Measurements from ENCODE around the gene THADA.
"Not testable (repeated sequence)": the region's sequence is repeated elsewhere in the genome, so short reads cannot be mapped to it uniquely, and the experiment has no call there.

THADA gene

GRCh38 chr2:43302182-43302960 lies 293.5 kb downstream of the THADA start:
- DNase-seq (ENCODE audit: low spot score) = peak; percentile 95

- no peak for DNase-seq (ENCODE audit: low spot score)
Measured at GRCh38 chr2:43300781-43301583, 294.9 kb downstream of the THADA start.

DNA sequence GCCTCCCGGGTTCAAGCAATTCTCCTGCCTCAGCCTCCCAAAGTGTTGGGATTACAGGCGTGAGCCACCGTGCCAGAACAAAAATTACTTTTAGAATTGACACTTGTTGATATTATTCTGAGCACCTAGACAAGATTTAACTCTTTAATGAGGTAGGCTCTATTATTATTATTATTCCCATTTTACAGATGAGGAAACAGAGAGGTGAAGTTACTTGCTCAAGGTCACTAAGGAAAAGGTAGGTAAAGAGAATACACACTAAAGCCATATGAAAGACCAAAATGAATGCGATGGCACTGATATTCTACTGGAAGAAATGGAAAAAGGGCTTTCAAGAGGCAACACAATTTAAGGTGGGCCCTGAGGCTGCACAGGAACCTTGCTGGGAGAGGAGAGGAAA lies 295.6 kb downstream of the THADA start:
- no peak for DNase-seq (ENCODE audit: low spot score)

GRCh38 chr2:43298500-43298899 lies 297.3 kb downstream of the THADA start:
- DNase-seq (ENCODE audit: low spot score) = no peak

- DNase-seq (ENCODE audit: low spot score) = not testable (repeated sequence)
Measured at GRCh38 chr2:43297740-43298139, 298.1 kb downstream of the THADA start.

DNA sequence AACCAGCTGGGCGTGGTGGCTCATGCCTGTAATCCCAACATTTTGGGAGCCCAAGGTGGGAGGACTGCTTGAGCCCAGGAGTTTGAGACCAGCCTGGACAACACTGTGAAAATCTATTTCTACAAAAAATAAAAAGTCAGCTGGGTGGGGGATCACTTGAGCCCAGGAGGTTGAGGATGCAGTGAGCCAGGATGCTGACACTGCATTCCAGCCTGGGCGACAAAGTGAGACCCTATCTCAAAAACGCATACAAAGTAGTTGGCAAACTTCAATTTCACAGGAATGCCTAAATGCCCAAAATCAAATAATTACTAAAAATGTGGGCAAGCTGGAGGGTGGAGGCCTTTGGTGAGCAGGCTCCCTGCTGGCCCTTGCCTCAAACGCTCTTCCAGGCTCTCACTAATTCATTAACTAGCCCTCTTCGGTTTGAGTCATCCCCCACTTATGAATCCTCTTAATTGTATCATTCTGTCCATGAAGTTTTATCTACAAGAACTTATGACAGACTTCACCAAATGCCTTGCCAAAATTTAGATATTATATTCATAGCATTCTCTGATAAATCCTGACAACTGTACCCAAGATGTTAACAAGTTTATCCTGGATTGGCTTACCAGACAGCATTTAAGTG lies 300.8 kb downstream of the THADA start:
- no peak for DNase-seq (ENCODE audit: low spot score)

- DNase-seq (ENCODE audit: low spot score) = peak; percentile 93
Measured at GRCh38 chr2:43293744-43294695, 301.8 kb downstream of the THADA start.

GRCh38 chr2:43292851-43293743 lies 302.7 kb downstream of the THADA start:
- DNase-seq (ENCODE audit: low spot score) = no peak

DNA sequence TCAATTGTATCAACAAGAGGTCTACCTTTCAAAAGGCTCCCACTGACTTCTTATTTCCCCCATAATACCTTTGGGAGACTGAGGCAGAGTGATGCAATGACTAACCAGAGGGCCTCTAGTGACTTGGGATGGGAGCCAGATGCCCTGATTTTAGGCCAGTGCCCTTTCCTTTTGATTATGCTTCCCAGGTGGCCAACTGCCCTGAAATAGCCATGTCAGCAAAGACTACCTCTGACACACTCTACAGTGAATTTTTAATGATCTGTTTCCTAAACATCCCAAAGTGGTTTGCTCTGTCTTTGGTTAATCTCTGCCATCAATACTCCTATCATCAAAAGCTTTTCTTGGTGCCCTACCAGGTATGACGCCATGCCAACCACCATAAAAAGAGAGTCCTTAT lies 303.5 kb downstream of the THADA start:
- DNase-seq (ENCODE audit: low spot score) = no peak

- no peak for DNase-seq (ENCODE audit: low spot score)
Measured at GRCh38 chr2:43289331-43289730, 306.5 kb downstream of the THADA start.

- DNase-seq (ENCODE audit: low spot score) = no peak
Measured at GRCh38 chr2:43288417-43289305, 307.2 kb downstream of the THADA start.

DNA sequence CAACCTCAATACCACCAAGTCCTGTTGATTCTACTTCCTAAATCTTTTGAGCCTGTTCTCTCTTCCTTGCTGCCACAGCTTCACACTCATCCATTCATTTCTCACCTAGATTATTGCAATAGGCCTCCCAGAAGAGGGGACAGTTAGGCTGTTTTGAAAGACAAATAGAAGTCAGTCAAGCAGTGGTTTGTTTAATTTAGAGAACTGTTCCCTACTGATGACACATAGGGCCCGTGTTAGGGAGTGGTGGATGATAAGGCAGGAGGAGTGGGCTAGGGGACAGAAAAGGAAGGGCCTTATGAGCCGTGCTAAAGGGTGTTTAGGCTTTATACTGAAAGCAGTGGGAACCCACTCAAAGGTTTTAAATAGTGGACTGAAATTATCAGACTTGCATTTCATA lies 309.9 kb downstream of the THADA start:
- no peak for DNase-seq (ENCODE audit: low spot score)

DNA sequence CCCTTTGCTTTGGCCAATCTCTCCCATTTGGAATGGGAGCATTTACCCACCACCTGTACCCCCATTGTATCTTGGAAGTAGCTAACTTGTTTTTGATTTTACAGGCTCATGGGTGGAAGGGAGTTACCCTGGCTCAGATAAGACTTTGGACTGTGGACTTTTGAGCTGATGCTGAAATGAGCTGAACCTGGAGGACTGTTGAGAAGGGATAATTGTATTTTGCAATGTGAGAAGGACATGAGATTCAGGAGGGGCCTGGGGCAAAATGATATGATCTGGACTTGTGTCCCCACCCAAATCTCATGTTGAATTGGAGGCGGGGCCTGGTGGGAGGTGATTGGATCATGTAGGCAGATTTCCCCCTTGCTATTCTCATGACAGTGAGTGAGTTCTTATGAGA lies 310.9 kb downstream of the THADA start:
- DNase-seq (ENCODE audit: low spot score) = no peak

DNA sequence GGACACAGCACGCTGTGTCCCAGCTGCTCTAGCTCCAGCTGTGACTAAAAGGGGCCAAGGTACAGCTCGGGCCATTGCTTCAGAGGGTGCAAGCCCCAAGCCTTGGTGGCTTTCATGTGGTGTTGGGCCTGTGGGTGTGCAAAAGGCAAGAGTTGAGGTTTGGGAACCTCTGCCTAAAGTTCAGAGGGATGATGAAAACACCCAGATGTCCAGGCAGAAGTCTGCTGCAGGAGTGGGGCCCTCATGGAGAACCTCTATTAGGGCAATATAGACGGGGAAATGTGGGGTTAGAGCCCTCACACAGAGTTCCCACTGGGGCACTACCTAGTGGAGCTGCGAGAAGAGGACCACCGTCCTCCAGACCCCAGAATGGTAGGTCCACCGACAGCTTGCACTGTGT lies 311.5 kb downstream of the THADA start:
- not testable (repeated sequence) for DNase-seq (ENCODE audit: low spot score)

DNA sequence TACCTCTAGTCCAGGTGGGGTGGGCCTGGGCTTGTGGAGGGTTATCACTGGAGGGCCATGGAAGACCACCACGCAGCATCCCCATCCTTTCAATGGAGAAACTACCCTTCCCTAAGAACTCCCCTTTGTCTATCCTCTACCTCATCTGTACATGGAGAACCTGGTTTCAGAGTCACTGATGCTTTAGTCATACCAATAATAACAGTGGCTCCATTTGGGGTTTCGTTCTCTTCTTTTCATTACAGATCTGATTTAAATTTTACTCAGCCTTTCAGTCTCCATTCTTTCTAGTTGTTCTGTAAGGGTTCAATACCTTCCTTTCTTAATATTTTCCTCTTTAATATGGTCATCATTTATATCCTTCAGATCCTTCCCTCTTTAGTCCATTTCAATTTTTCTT lies 314.8 kb downstream of the THADA start:
- DNase-seq (ENCODE audit: low spot score) = no peak

GRCh38 chr2:43279317-43279840 lies 316.5 kb downstream of the THADA start:
- DNase-seq (ENCODE audit: low spot score) = no peak

DNA sequence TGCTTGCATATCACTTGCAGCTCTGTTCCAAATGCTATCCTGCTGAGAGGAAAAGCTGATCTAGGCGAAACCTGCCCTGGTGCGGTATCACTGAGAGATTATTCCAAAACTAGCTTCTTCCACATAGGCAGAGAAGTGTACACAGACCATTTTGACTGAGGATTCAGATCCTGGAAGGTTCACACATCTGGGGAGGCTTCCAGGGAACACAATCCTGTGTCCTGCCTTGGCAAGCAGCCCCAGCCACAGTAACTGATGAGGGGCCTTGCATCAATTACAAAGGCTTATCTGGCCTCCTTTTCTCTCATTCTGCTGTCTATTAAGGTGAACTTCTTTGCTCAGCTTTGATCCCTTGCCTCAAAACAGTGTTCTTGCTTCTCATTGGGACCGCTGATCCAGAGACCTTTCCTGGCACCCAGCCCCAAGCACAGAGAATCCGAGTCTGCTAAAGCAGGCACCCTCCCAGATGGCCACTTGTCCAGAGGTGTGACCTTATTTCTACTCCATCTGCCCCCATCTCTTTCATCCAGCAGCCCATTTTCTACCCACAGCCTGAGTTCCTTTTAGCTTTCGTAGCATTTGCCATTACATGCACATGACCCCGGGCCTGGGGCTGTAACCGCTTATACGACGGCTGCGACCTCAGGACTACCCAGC lies 317.1 kb downstream of the THADA start:
- DNase-seq (ENCODE audit: low spot score) = no peak

DNA sequence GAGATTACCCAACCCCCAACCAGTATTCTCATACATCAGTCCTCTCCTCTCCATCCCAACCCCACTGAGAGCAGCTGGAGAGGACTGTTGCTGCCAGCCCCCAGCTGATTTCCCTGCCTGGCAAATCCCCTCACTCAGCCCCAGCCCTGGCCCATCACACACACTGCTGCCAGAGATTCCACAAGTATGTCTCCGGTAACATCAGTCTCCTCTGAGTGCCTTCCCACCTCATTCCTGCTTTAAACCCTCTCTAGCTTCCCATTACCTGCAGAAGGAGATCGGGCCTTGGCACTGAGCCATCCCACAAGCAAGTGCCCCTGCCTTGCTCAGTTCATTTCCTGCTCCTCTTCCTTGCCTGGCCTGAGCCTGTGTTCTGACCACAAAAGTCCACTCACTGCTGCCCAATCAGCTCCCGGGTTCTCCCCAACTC lies 318.9 kb downstream of the THADA start:
- DNase-seq (ENCODE audit: low spot score) = no peak

Data from COLO829 (cell line).